ENCODE data around the gene VAMP5.

Gene VAMP5

GRCh38 chr2:85642725-85643124 is 58.5 kb downstream of the VAMP5 start:
- DNase-seq, result no peak
